Astrocyte (in vitro differentiated cells and primary cell): ENCODE data around the gene PRKAG2. TPM values are rescaled to one million over a fixed set of nuclear protein-coding genes. Genes with fewer than 3 reads are reported as not detected.

ENCODE experiments used
- DNase-seq: peaks from one replicate; pipeline ENCODE4 v3.0.0-alpha.2; 2010; ENCODE audit warnings: low read depth
- FAIRE-seq: peaks from 2 replicates; lab custom pipeline; 2011; peaks lifted over from hg19 to GRCh38; lab: Jason Lieb, UNC
- H2AFZ ChIP-seq: 2 replicates; pipeline ENCODE4 v1.6.0; 2012; ENCODE audit warnings: low read depth, low read length, inconsistent platforms
- H3K27ac ChIP-seq: 2 replicates; pipeline ENCODE4 v1.5.1; 2011; ENCODE audit warnings: low read depth, low read length, inconsistent platforms
- H3K27me3 ChIP-seq: 2 replicates; pipeline ENCODE4 v1.6.0; 2011; ENCODE audit warnings: low read length, inconsistent platforms; ENCODE audit not compliant: insufficient read depth
- H3K36me3 ChIP-seq: 2 replicates; pipeline ENCODE4 v1.5.1; 2011; ENCODE audit warnings: low read length, inconsistent platforms; ENCODE audit not compliant: insufficient read depth
- H3K4me1 ChIP-seq: 2 replicates; pipeline ENCODE4 v1.5.1; 2011; ENCODE audit warnings: low read length, inconsistent platforms; ENCODE audit not compliant: insufficient read depth
- H3K4me2 ChIP-seq: 2 replicates; pipeline ENCODE4 v1.6.0; 2012; ENCODE audit warnings: low read length, inconsistent platforms
- H3K4me3 ChIP-seq: 2 replicates; pipeline ENCODE4 v1.5.1; 2011; ENCODE audit warnings: low read depth, mild to moderate bottlenecking, low read length, inconsistent platforms; ENCODE audit not compliant: insufficient read depth
- H3K79me2 ChIP-seq: 2 replicates; pipeline ENCODE4 v1.6.0; 2012; ENCODE audit warnings: mild to moderate bottlenecking, low read length, inconsistent platforms; ENCODE audit not compliant: insufficient read depth
- H3K9ac ChIP-seq: 2 replicates; pipeline ENCODE4 v1.6.0; 2012; ENCODE audit warnings: mild to moderate bottlenecking, low read length, inconsistent platforms
- H3K9me3 ChIP-seq: 2 replicates; pipeline ENCODE4 v1.5.1; 2012; ENCODE audit warnings: low read depth, mild to moderate bottlenecking, low read length, inconsistent platforms; ENCODE audit not compliant: insufficient read depth
- H4K20me1 ChIP-seq: 2 replicates; pipeline ENCODE4 v1.6.0; 2012; ENCODE audit warnings: low read length, inconsistent platforms; ENCODE audit not compliant: insufficient read depth
- H3K27ac Mint-ChIP-seq: one replicate; pipeline ENCODE4 v1.8.0; 2021; ENCODE audit warnings: mild to moderate bottlenecking, mixed read lengths; ENCODE audit not compliant: unreplicated experiment
- H3K27me3 Mint-ChIP-seq: one replicate; pipeline ENCODE4 v1.8.0; 2021; ENCODE audit warnings: low read depth, mixed read lengths; ENCODE audit not compliant: unreplicated experiment
- H3K36me3 Mint-ChIP-seq: one replicate; pipeline ENCODE4 v1.8.0; 2021; ENCODE audit warnings: low read depth, mixed read lengths; ENCODE audit not compliant: unreplicated experiment
- H3K4me1 Mint-ChIP-seq: one replicate; pipeline ENCODE4 v1.8.0; 2021; ENCODE audit warnings: low read depth, mixed read lengths; ENCODE audit not compliant: unreplicated experiment
- H3K4me3 Mint-ChIP-seq: one replicate; pipeline ENCODE4 v1.8.0; 2021; ENCODE audit warnings: mild to moderate bottlenecking, moderate library complexity, mixed read lengths; ENCODE audit not compliant: unreplicated experiment
- H3K9me3 Mint-ChIP-seq: one replicate; pipeline ENCODE4 v1.8.0; 2021; ENCODE audit warnings: mild to moderate bottlenecking, mixed read lengths; ENCODE audit not compliant: unreplicated experiment
- CTCF ChIP-seq: IDR thresholded peaks from 2 replicates; pipeline ENCODE4 v1.5.1; 2011; ENCODE audit warnings: low read depth, mild to moderate bottlenecking, inconsistent platforms, low read length, moderate library complexity; ENCODE audit not compliant: insufficient read depth
- EZH2 ChIP-seq: IDR thresholded peaks from 2 replicates; pipeline ENCODE4 v1.6.1; 2012; ENCODE audit warnings: mild to moderate bottlenecking, low read length, inconsistent platforms; ENCODE audit not compliant: insufficient read depth
- total RNA-seq: library from RNA; stranded (reverse); gene quantifications from 2 replicates; pipeline ENCODE4 v1.2.1, GENCODE V29; 2021

The PRKAG2 gene
- total RNA-seq, 1 donor from 2014 or later: 40.7 TPM

- Histone ChIP-seq H3K4me1 (peaks cover 10% of the 10 kb centered on the region), H3K27ac (no peak overlapping the region), H2AFZ (no peak overlapping the region), H4K20me1 (peaks cover 39% of the 10 kb centered on the region), H3K9me3 (no peaks in the 10 kb centered on the region), H3K4me3 (no peak overlapping the region), H3K4me2 (no peak overlapping the region), H3K27me3 (no peaks in the 10 kb centered on the region), H3K36me3 (peaks cover 3% of the 10 kb centered on the region), H3K79me2 (peaks cover 94% of the 10 kb centered on the region), H3K9ac (no peak overlapping the region)
- DNase-seq: no peak
- Mint-ChIP-seq H3K9me3 (no peaks in the 10 kb centered on the region), H3K36me3 (peaks cover 3% of the 10 kb centered on the region), H3K4me1 (peaks cover 6% of the 10 kb centered on the region), H3K4me3 (no peak overlapping the region), H3K27me3 (no peaks in the 10 kb centered on the region), H3K27ac (no peak overlapping the region)
- TF ChIP-seq CTCF: no peak
- TF ChIP-seq EZH2: no peak
- FAIRE-seq: no peak
These were observed 255.0 kb downstream of the PRKAG2 start for GRCh38 chr7:151621961-151622360.

- no peaks in the 10 kb centered on the region for H3K4me1 Mint-ChIP-seq
- H3K27me3 Mint-ChIP-seq: no peaks in the 10 kb centered on the region
- H3K79me2 ChIP-seq: peaks cover 94% of the 10 kb centered on the region
- no peak for TF ChIP-seq EZH2
- TF ChIP-seq CTCF: no peak
- FAIRE-seq (no peak), DNase-seq (no peak)
- peaks cover 53% of the 10 kb centered on the region for H4K20me1 ChIP-seq
- no peak overlapping the region for H3K4me3 ChIP-seq
- peaks cover 4% of the 10 kb centered on the region for H3K36me3 Mint-ChIP-seq
- H3K4me2 ChIP-seq: no peak overlapping the region
- H2AFZ ChIP-seq: no peak overlapping the region
- no peaks in the 10 kb centered on the region for H3K4me1 ChIP-seq
- H3K36me3 ChIP-seq: peaks cover 3% of the 10 kb centered on the region
- no peak overlapping the region for H3K27ac ChIP-seq
- no peaks in the 10 kb centered on the region for H3K9me3 ChIP-seq
- no peak overlapping the region for H3K27ac Mint-ChIP-seq
- H3K9me3 Mint-ChIP-seq: no peaks in the 10 kb centered on the region
- no peaks in the 10 kb centered on the region for H3K27me3 ChIP-seq
- no peak overlapping the region for H3K4me3 Mint-ChIP-seq
- no peak overlapping the region for H3K9ac ChIP-seq
These were observed 260.3 kb downstream of the PRKAG2 start for GRCh38 chr7:151616443-151617213.

DNA sequence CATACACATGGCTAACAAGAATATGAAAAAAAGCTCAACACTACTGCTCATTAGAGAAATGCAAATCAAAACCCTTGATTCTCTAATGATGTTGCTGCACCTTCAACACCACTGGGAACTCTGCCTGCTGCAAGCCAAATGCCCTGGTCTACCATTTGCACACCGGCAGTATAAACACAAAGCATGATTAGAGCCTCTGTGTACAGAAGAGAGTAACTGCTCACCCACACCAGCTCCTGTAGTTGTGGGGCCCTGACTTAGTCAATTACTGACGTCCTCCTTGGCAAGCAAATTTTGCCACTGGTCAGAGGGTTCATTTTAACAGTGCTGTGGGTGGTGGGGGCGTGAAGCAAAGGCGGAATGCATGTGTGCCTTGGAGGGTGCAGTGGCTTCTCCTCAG, 261.1 kb downstream of the PRKAG2 start:
- Mint-ChIP-seq H3K4me3 (no peak overlapping the region), H3K36me3 (peaks cover 4% of the 10 kb centered on the region), H3K9me3 (no peaks in the 10 kb centered on the region), H3K4me1 (no peaks in the 10 kb centered on the region), H3K27ac (no peak overlapping the region), H3K27me3 (no peaks in the 10 kb centered on the region)
- Histone ChIP-seq H3K27me3 (no peaks in the 10 kb centered on the region), H3K27ac (no peak overlapping the region), H4K20me1 (peaks cover 57% of the 10 kb centered on the region), H3K79me2 (peaks cover 94% of the 10 kb centered on the region), H3K36me3 (peaks cover 3% of the 10 kb centered on the region), H3K4me2 (no peak overlapping the region), H3K4me1 (no peaks in the 10 kb centered on the region), H3K4me3 (no peak overlapping the region), H3K9me3 (no peaks in the 10 kb centered on the region), H2AFZ (no peak overlapping the region), H3K9ac (no peak overlapping the region)
- TF ChIP-seq EZH2: no peak
- no peak for TF ChIP-seq CTCF
- FAIRE-seq: no peak
- no peak for DNase-seq
